Measurements from ENCODE around the gene INAFM2.

INAFM2 gene

DNA sequence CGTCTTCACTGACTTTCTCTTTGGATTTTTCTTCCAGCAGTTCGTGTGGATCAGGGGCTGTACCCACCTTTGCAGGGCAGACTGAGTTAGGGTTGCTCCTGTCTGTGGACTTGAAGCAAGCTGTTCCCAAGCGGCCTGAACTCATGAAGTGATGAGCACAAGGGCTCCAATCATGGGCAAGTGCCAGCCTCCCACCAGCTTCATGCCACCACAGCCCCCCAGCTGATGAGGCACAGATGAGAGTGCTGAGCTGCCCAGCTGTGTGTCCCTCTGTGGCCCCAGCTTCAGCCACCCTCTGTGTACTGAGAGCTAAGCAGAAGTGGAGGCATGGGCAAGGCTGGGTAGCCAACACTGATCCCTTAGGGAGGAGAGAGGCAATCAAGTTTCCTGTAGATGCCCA lies 12.5 kb upstream of the INAFM2 start:
- POLR2A ChIA-PET: no interaction called here
- TF ChIP-seq, protein P1, sequence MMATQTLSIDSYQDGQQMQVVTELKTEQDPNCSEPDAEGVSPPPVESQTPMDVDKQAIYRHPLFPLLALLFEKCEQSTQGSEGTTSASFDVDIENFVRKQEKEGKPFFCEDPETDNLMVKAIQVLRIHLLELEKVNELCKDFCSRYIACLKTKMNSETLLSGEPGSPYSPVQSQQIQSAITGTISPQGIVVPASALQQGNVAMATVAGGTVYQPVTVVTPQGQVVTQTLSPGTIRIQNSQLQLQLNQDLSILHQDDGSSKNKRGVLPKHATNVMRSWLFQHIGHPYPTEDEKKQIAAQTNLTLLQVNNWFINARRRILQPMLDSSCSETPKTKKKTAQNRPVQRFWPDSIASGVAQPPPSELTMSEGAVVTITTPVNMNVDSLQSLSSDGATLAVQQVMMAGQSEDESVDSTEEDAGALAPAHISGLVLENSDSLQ (IDR thresholded peaks at IDR 0.05): no peak
- TF ChIP-seq CTBP1 (IDR thresholded peaks at IDR 0.05; ENCODE audit: borderline replicate concordance) (no peak), ARNT (IDR thresholded peaks at IDR 0.05) (no peak), NFRKB (IDR thresholded peaks at IDR 0.05) (no peak), LEF1 (IDR thresholded peaks at IDR 0.05; ENCODE audit: borderline replicate concordance) (no peak), TARDBP (IDR thresholded peaks at IDR 0.05) (no peak), ZNF384 (IDR thresholded peaks at IDR 0.05) (no peak), ELF4 (IDR thresholded peaks at IDR 0.05) (no peak), BHLHE40 (IDR thresholded peaks at IDR 0.05; ENCODE audit: borderline replicate concordance) (no peak), SP1 (IDR thresholded peaks at IDR 0.05) (no peak), FOXM1 (IDR thresholded peaks at IDR 0.05; ENCODE audit: borderline replicate concordance) (no peak), FOXA1 (IDR thresholded peaks at IDR 0.05) (no peak), L3MBTL2 (conservative IDR thresholded peaks at IDR 0.05) (no peak), HDGF (IDR thresholded peaks at IDR 0.05; ENCODE audit: borderline replicate concordance) (no peak), SUZ12 (IDR thresholded peaks at IDR 0.05) (no peak), FOXK2 (IDR thresholded peaks at IDR 0.05) (no peak)
- CTCF ChIA-PET: interaction anchor here (0.7 to 5.9 kb wide), 7 partner anchors 10 to 32 kb away, joined by 3 to 55 read pairs (median 5); no protein-coding TSS in a partner anchor
- no peak for DNase-seq (ENCODE audit: extremely low spot score)

DNA sequence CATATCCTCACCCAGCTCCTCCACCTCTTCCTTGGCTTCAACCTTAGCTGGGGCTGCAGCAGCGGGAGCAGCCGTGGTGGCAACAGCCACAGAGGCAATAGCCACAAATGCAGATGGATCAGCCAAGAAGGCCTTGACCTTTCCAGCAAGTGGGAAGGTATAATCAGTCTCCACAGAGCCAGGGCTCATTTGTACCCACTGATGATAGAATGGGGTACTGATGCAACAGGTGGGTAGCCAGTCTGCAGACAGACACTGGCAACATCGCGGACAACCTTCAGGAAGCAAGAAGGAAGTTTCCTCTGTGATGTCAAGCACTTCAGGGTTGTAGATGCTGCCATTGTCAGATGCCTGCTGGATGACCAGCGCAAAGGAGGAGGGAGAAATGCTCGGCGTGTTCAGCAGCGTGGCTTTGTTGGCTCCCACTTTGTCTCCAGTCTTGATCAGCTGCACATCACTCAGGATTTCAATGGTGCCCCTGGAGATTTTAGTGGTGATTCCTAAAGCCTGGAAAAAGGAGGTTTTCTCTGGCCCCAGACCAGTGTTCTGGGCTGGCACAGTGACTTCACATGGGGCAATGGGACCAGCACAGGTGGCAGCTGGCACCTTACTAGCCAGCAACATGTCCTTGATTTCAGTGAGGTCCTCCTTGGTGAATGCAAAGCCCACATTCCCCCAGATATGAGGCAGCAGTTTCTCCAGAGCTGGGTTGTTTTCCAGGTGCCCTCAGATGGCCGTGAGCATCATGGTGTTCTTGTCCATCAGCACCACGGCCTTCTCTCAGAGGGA lies 10.9 kb upstream of the INAFM2 start:
- CTCF ChIA-PET: interaction anchor here (0.8 to 5.9 kb wide), 3 partner anchors 25 to 34 kb away, joined by 3 to 55 read pairs (median 4); partner anchors contain the start of gene ANKRD63
- TF ChIP-seq SP1 (IDR thresholded peaks at IDR 0.05): no peak
- no peak for TF ChIP-seq ZNF384 (IDR thresholded peaks at IDR 0.05)
- TF ChIP-seq FOXM1 (IDR thresholded peaks at IDR 0.05; ENCODE audit: borderline replicate concordance): no peak
- no peak for TF ChIP-seq BHLHE40 (IDR thresholded peaks at IDR 0.05; ENCODE audit: borderline replicate concordance)
- no peak for TF ChIP-seq FOXA1 (IDR thresholded peaks at IDR 0.05)
- TF ChIP-seq, protein P1 (IDR thresholded peaks at IDR 0.05): no peak
- no peak for TF ChIP-seq TARDBP (IDR thresholded peaks at IDR 0.05)
- TF ChIP-seq NFRKB (IDR thresholded peaks at IDR 0.05): no peak
- TF ChIP-seq LEF1 (IDR thresholded peaks at IDR 0.05; ENCODE audit: borderline replicate concordance): no peak
- TF ChIP-seq CTBP1 (IDR thresholded peaks at IDR 0.05; ENCODE audit: borderline replicate concordance): no peak
- no peak for TF ChIP-seq L3MBTL2 (conservative IDR thresholded peaks at IDR 0.05)
- POLR2A ChIA-PET: no interaction called here
- no peak for DNase-seq (ENCODE audit: extremely low spot score)

DNA sequence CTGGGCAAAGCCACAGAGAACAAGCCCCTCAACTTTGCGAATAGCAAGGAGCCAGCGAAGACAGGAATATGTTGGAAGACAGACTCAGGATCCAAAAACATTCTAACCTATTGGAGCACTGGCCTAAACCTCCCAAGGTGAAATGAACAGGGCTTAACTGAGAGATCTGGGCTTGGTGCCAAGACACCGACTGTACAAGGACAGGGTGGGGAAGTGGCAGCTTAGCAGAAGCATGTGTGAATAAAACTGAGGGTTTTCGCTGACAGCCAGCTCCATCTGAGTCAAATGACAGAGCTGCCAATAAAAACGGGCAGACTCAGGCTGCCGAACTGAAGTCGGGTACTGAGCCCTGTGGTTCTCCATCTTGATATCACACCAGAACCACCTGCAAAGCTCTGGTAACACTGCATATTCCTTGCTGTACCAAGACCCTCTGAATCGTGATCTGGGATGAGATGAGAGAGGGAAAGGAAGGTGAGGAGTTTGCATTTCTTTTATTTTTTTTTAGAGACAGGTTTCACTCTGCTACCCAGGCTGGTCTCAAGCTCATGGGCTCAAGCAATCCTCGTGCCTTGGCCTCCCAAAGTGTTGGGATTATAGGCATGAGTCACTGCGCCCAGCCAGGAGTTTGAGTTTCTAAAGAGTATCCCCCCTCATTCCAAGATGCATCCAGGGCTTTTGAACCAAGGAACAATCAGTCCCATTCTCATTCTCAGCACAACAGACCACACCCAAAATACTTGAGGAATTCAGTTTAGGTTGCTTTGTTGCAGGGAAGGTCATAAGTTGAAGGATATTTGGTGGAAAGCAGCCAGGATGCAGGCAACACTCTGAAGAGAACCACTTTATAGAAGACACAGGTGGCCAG lies 9.7 kb upstream of the INAFM2 start:
- ChIA-PET CTCF (interaction anchor here (0.7 to 0.8 kb wide), 2 partner anchors 30 to 35 kb away, joined by 3 read pairs; partner anchors contain the start of gene ANKRD63), POLR2A (no interaction called here)
- DNase-seq (ENCODE audit: extremely low spot score): no peak
- no peak for TF ChIP-seq HDGF (IDR thresholded peaks at IDR 0.05; ENCODE audit: borderline replicate concordance)
- TF ChIP-seq, protein P1 (IDR thresholded peaks at IDR 0.05): peak; percentile 21; the same call in 1 of the 2 replicates

DNA sequence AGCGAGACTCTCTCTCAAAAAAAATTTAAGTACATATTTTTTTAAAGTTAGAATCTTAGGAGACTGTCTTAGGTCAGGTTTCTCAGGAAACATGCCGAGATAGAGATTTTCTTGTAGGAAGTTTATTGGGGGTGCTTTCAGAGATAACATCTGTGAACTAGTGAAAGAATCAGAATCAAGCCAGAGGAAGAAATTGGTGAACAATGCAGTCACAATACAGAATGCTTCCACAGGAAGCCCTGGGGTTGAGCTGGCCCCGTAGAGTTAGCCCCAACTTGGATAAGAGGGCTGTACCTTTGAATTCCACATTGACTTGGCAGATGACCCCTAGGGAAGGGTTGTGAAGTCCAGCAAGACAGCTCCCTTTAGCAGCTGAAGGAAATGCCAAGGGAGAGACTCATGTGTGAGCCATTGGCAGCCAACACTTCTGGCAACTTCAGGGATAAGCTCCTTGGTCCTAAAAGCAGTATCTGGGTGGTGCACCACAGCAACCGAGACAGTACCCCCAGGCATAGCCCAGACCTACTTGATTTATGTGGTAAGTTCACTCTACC lies 8.7 kb upstream of the INAFM2 start:
- no peak for TF ChIP-seq BHLHE40 (IDR thresholded peaks at IDR 0.05; ENCODE audit: borderline replicate concordance)
- TF ChIP-seq ELF4 (IDR thresholded peaks at IDR 0.05): no peak
- TF ChIP-seq, protein P1 (IDR thresholded peaks at IDR 0.05): no peak
- TF ChIP-seq ARNT (IDR thresholded peaks at IDR 0.05): no peak
- no peak for TF ChIP-seq NFRKB (IDR thresholded peaks at IDR 0.05)
- no peak for TF ChIP-seq SP1 (IDR thresholded peaks at IDR 0.05)
- ChIA-PET POLR2A (no interaction called here), CTCF (interaction anchor here (0.6 to 1.2 kb wide), 2 partner anchors 35 to 190 kb away, joined by 3 to 4 read pairs; no protein-coding TSS in a partner anchor)
- DNase-seq (ENCODE audit: extremely low spot score): no peak

DNA sequence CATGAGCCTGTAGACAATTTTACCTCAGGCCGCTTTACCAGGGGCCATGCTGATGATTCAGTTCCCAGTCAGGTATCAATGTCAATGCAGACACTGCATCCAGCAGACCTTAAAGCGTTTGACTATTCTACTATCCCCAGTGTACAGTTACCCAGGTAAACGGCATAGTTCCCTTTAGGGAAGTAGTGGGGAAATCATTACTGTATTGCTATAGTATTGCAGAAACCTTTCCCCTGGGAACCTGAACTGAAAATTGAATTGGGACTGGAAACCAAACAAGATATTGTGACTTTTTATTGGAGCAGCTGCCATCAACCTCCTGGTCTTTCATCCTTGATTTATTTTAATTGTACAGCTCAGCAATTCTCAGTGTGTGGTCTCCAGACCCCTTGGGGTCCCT lies 6.6 kb upstream of the INAFM2 start:
- ChIA-PET CTCF (interaction anchor here (0.7 to 1.0 kb wide), 2 partner anchors 35 to 52 kb away, joined by 3 read pairs; no protein-coding TSS in a partner anchor), POLR2A (interaction anchor here (0.9 kb wide), 1 partner anchor 9 kb away, joined by 3 read pairs; the partner anchor contains the start of gene PLCB2)
- no peak for DNase-seq (ENCODE audit: extremely low spot score)
- TF ChIP-seq FOXM1 (IDR thresholded peaks at IDR 0.05; ENCODE audit: borderline replicate concordance) (no peak), BHLHE40 (IDR thresholded peaks at IDR 0.05; ENCODE audit: borderline replicate concordance) (no peak), FOXA1 (IDR thresholded peaks at IDR 0.05) (no peak), CTBP1 (IDR thresholded peaks at IDR 0.05; ENCODE audit: borderline replicate concordance) (no peak), NFRKB (IDR thresholded peaks at IDR 0.05) (no peak), FOXK2 (IDR thresholded peaks at IDR 0.05) (no peak), HDGF (IDR thresholded peaks at IDR 0.05; ENCODE audit: borderline replicate concordance) (no peak), L3MBTL2 (conservative IDR thresholded peaks at IDR 0.05) (no peak), ARNT (IDR thresholded peaks at IDR 0.05) (no peak), ELF4 (IDR thresholded peaks at IDR 0.05) (no peak), SUZ12 (IDR thresholded peaks at IDR 0.05) (no peak), SP1 (IDR thresholded peaks at IDR 0.05) (no peak), LEF1 (IDR thresholded peaks at IDR 0.05; ENCODE audit: borderline replicate concordance) (no peak), TARDBP (IDR thresholded peaks at IDR 0.05) (no peak), ZNF384 (IDR thresholded peaks at IDR 0.05) (no peak)
- TF ChIP-seq, protein P1 (IDR thresholded peaks at IDR 0.05): no peak

All from HEK293T (cell line).